ENCODE results near the gene TEKTIP1. TPM values are rescaled to one million over a fixed set of nuclear protein-coding genes. Genes with fewer than 3 reads are reported as not detected.

The TEKTIP1 gene
- total and polyA plus RNA-seq, 9 of the 15 experiments (the other 6 are each of a cell fraction or from before 2014, with no cell fraction given): 0.66 TPM; not detected in 8

GRCh38 chr19:3556423-3556977 lies 17.5 kb downstream of the TEKTIP1 start (continued):
- TF ChIP-seq, protein P1, sequence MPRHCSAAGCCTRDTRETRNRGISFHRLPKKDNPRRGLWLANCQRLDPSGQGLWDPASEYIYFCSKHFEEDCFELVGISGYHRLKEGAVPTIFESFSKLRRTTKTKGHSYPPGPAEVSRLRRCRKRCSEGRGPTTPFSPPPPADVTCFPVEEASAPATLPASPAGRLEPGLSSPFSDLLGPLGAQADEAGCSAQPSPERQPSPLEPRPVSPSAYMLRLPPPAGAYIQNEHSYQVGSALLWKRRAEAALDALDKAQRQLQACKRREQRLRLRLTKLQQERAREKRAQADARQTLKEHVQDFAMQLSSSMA (CRISPR knock-in tag; IDR thresholded peaks at IDR 0.05): no peak
- no peak for TF ChIP-seq COPS2 (conservative IDR thresholded peaks at IDR 0.05)
- no peak for TF ChIP-seq THAP12 (CRISPR knock-in tag; IDR thresholded peaks at IDR 0.05)
- TF ChIP-seq ZBTB12 (CRISPR knock-in tag; IDR thresholded peaks at IDR 0.05): no peak
- TF ChIP-seq HINFP (tag; conservative IDR thresholded peaks at IDR 0.05; ENCODE audit: low read depth): no peak
- TF ChIP-seq THRB (CRISPR knock-in tag; conservative IDR thresholded peaks at IDR 0.05): no peak
- TF ChIP-seq MCM7 (IDR thresholded peaks at IDR 0.05): no peak
- TF ChIP-seq, protein P2, sequence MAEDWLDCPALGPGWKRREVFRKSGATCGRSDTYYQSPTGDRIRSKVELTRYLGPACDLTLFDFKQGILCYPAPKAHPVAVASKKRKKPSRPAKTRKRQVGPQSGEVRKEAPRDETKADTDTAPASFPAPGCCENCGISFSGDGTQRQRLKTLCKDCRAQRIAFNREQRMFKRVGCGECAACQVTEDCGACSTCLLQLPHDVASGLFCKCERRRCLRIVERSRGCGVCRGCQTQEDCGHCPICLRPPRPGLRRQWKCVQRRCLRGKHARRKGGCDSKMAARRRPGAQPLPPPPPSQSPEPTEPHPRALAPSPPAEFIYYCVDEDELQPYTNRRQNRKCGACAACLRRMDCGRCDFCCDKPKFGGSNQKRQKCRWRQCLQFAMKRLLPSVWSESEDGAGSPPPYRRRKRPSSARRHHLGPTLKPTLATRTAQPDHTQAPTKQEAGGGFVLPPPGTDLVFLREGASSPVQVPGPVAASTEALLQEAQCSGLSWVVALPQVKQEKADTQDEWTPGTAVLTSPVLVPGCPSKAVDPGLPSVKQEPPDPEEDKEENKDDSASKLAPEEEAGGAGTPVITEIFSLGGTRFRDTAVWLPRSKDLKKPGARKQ (CRISPR knock-in tag; IDR thresholded peaks at IDR 0.05): no peak
- TF ChIP-seq TRIM28 (IDR thresholded peaks at IDR 0.05): no peak
- TF ChIP-seq EP300 (IDR thresholded peaks at IDR 0.05; ENCODE audit: low read length): no peak
- no peak for TF ChIP-seq TEAD1 (CRISPR knock-in tag; IDR thresholded peaks at IDR 0.05)
- no peak for TF ChIP-seq SRSF1 (IDR thresholded peaks at IDR 0.05; ENCODE audit: low read depth, low read length)
- no peak for TF ChIP-seq CREBBP (IDR thresholded peaks at IDR 0.05; ENCODE audit: low read depth, low read length)
- TF ChIP-seq SMAD2 (IDR thresholded peaks at IDR 0.05; ENCODE audit: low read depth, low read length): no peak
- TF ChIP-seq ELF1 (tag; IDR thresholded peaks at IDR 0.05): no peak
- TF ChIP-seq ZNF121 (CRISPR knock-in tag; conservative IDR thresholded peaks at IDR 0.05): no peak
- TF ChIP-seq STAT5A (IDR thresholded peaks at IDR 0.05; ENCODE audit: borderline replicate concordance, low read length): no peak
- no peak for TF ChIP-seq KAT7 (CRISPR knock-in tag; IDR thresholded peaks at IDR 0.05; ENCODE audit: borderline replicate concordance)
- TF ChIP-seq ELK3 (CRISPR knock-in tag; IDR thresholded peaks at IDR 0.05): no peak

Data from K562 (cell line).